ENCODE data around the gene KCNJ10.

DNA sequence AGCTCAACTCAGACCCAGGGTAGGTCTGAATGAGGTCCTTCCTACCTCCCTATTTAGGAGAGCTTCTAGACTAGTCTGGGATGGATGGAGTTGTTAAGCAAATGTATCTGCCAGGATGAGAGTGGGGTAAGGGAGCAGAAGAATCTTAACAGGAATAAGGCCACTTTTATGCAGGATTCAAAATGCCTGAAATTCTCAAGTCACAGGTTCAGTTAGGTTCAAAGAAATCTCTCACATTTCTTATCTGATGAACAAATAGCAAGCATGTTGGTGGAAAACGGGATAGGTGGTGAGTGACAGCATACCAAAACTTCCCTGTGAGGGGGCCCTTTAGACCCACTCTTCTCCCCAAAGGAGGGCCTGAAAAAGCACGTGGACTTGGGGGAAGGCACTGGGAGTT is 118.9 kb downstream of the KCNJ10 start:
- TF ChIP-seq, protein P1, sequence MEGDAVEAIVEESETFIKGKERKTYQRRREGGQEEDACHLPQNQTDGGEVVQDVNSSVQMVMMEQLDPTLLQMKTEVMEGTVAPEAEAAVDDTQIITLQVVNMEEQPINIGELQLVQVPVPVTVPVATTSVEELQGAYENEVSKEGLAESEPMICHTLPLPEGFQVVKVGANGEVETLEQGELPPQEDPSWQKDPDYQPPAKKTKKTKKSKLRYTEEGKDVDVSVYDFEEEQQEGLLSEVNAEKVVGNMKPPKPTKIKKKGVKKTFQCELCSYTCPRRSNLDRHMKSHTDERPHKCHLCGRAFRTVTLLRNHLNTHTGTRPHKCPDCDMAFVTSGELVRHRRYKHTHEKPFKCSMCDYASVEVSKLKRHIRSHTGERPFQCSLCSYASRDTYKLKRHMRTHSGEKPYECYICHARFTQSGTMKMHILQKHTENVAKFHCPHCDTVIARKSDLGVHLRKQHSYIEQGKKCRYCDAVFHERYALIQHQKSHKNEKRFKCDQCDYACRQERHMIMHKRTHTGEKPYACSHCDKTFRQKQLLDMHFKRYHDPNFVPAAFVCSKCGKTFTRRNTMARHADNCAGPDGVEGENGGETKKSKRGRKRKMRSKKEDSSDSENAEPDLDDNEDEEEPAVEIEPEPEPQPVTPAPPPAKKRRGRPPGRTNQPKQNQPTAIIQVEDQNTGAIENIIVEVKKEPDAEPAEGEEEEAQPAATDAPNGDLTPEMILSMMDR (IDR thresholded peaks at IDR 0.05; ENCODE audit: insufficient read depth, low read length) = no peak
- no peak for TF ChIP-seq POLR2AphosphoS5 (IDR thresholded peaks at IDR 0.05; ENCODE audit: low read depth)
- TF ChIP-seq SPI1 (IDR thresholded peaks at IDR 0.05; ENCODE audit: borderline replicate concordance, low read depth) = no peak
- TF ChIP-seq, protein P2, sequence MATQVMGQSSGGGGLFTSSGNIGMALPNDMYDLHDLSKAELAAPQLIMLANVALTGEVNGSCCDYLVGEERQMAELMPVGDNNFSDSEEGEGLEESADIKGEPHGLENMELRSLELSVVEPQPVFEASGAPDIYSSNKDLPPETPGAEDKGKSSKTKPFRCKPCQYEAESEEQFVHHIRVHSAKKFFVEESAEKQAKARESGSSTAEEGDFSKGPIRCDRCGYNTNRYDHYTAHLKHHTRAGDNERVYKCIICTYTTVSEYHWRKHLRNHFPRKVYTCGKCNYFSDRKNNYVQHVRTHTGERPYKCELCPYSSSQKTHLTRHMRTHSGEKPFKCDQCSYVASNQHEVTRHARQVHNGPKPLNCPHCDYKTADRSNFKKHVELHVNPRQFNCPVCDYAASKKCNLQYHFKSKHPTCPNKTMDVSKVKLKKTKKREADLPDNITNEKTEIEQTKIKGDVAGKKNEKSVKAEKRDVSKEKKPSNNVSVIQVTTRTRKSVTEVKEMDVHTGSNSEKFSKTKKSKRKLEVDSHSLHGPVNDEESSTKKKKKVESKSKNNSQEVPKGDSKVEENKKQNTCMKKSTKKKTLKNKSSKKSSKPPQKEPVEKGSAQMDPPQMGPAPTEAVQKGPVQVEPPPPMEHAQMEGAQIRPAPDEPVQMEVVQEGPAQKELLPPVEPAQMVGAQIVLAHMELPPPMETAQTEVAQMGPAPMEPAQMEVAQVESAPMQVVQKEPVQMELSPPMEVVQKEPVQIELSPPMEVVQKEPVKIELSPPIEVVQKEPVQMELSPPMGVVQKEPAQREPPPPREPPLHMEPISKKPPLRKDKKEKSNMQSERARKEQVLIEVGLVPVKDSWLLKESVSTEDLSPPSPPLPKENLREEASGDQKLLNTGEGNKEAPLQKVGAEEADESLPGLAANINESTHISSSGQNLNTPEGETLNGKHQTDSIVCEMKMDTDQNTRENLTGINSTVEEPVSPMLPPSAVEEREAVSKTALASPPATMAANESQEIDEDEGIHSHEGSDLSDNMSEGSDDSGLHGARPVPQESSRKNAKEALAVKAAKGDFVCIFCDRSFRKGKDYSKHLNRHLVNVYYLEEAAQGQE (IDR thresholded peaks at IDR 0.05; ENCODE audit: insufficient replicate concordance, low read depth) = no peak
